HG03354 (cell line): ENCODE results near the gene AFAP1L1.

Source experiments
- ATAC-seq: cut with Tn5 transposase; IDR thresholded peaks from one replicate; pipeline ENCODE4 v1.9.1; 2021; ENCODE audit warnings: mild to moderate bottlenecking; ENCODE audit not compliant: unreplicated experiment, poor library complexity, severe bottlenecking

The AFAP1L1 gene

DNA sequence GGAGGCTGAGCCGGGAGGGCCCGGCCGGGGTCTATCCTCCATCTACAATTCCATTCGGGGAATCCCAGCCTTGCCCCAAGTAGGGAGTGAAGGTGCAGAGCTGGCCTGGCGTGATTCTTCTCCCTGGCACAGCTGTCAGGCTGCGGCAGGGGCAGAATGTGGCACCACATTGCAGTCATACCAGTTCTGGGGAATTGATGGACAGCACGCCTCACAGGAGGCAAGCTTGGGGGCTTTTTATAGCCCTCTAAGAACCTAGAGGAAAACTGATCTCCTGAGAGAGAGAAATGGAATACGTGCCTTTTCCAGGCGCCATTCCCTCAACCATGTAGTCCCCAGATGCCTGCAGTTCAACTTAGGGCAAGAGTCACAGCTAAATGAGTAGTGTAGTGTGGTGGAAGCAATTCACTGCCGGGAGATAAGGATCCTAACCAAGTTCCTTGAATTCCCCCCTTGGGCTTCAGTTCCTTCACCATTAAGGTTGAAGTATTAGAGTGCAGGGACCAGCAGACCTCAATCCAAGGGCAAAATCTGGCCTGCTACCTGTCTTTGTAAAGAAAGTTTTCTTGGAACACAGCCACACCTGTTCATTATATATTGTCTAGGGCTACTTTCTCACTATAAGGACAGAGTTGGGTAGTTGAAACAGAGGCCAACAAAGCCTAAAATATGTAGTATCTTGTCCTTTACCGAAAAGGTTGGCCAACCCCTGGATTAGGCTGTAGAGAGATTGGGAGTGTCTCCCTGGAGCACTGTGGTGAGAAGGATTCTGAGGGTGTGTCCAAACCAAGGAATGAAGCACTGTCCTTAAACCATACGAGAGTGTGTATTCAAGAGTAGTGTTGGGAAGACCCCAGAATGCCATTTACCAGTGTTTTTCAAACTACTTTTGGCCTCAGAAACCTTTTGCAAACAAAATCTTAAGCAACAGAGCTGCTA is 10.6 kb downstream of the AFAP1L1 start:
- ATAC-seq, result no peak

GRCh38 chr5:149282966-149283332 is 11.3 kb downstream of the AFAP1L1 start:
- no peak for ATAC-seq

DNA sequence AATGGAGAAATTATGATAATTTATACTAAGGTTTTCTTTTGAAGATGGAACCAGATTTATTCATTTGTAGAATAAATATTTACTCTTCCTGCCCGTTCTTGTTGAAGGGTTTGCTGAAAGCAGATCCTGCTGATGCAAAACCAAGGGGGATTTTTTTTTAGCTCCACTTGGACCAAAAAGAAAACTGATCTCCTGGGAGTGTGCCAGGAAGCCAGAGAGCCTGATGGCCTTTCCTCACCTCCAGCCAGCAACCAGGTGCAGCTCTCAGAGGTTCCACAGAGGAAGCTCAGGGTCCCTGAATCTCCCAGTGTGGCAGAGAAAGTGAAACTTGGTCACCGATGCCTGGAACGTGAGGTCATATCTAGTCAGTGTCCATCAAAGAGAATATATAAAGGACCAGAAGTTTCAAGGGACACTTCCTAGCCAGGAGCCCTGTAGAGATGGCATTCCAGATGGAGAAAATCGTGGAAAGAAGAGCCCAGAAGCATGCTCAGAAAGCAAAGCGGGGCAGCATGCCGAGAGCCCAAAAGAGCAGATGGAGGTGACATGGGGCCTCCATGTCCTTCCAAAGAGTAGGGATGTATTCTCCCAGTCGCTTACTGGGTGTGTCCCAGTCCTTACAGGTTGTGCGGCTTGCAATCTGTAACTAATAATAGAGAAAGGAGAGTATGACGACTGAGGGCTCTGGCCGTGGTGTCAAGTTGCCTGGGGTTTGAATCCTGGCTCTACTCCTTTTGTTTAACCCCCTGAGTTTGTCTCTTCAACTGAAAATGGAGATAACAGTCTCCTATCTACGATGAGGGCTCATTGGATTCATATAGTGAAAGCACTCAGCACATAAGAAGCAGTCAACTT is 12.2 kb downstream of the AFAP1L1 start:
- ATAC-seq, result no peak

DNA sequence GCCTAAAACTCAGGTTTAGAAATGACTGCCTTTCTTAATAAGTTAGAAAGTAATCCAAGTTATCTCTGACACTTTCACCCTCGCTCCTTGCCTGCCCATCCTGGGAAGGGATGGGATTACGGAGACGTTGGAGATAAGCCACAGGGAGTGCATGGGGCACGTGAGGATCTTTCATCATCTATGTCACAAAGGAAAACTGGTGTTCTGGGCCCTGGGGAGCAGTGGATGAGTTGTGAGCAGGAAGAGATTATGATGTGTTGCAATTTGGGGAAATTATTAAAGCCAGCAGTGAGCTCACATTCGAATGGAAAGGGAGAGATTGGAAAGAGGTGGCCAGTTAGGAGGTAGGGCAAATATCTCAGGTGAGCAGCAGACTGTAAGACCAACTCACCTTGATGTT is 12.8 kb downstream of the AFAP1L1 start:
- no peak for ATAC-seq

DNA sequence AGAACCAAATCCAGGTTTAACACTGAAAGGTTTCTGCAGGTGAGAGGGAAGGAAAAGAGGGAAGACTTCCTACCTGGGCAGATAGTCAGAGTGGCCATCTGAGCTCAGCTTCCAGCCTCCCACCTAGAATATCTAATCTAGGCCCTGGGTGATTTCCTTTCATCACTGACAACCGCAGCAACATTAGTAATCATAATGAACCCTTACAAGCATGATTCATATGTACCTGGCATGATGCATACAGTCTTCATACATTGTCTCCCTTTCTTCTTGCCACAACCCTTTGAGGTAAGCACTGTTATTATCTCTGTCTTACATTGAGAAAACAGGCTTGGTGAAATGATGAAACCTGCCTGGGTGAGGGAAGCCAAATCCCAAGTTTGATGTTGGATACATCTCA is 13.5 kb downstream of the AFAP1L1 start:
- ATAC-seq, result no peak

DNA sequence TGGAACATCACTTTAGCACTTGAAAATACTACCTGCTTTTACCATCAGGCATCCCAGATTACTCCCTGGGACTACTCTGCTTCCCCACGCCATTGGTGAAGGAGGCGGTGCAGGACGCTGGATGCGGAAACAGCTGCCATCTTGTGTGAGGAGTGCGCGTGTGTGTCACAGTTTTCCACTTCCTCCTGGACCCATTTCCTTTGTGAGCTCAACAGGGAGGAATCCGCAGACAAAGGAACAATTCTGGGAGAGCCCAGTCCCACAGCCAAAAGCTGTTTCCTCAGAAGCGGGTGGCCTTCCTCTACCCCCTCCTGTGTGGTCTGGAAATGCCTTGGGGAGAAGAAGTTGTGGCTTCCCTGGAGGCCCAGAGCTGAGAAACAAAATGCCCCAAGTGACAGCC is 16.8 kb downstream of the AFAP1L1 start:
- no peak for ATAC-seq

DNA sequence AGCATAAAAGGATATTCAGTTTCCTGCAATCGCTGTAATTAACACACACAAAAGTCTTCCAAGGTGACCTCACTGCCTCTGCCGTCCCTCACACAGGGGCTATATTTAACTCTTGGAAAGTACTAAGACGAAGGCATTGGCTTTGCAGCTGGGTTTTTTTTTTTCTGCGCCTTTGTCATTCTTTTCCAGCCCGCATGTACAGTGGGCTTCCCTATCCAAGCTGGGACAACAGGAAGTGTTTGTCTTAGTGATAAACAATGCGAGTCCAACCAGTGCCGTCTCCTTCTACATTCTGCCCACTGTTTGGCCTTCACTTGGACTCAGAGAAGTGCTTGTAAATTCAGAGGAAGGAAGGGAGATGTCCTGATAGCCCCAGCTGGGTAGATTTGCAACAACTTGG is 17.6 kb downstream of the AFAP1L1 start:
- no peak for ATAC-seq

GRCh38 chr5:149294872-149295829 is 23.5 kb downstream of the AFAP1L1 start:
- no peak for ATAC-seq

- ATAC-seq, result no peak
These were observed 25.8 kb downstream of the AFAP1L1 start for GRCh38 chr5:149297340-149298025.

DNA sequence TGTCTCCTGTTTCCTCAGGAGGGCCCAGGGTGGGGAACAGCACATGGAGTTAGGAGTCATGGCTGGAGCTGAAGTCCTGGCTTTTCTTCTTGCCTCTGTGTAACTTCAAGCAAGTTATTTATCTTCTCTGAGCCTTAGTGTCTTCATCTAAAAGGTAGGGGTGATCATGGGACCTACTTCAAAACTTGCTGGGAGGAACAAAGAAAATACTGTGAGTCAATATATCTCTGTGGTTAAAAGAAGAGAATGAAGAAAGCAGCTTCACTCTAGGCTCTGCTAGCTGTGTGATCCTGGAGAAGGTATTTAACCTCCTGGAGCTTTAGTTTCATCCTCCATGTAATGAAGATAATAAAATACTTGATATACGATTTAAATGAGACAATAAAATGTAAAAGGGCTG is 26.5 kb downstream of the AFAP1L1 start:
- no peak for ATAC-seq

- peak; percentile 49 for ATAC-seq
These were observed 27.3 kb downstream of the AFAP1L1 start for GRCh38 chr5:149298842-149299404.

DNA sequence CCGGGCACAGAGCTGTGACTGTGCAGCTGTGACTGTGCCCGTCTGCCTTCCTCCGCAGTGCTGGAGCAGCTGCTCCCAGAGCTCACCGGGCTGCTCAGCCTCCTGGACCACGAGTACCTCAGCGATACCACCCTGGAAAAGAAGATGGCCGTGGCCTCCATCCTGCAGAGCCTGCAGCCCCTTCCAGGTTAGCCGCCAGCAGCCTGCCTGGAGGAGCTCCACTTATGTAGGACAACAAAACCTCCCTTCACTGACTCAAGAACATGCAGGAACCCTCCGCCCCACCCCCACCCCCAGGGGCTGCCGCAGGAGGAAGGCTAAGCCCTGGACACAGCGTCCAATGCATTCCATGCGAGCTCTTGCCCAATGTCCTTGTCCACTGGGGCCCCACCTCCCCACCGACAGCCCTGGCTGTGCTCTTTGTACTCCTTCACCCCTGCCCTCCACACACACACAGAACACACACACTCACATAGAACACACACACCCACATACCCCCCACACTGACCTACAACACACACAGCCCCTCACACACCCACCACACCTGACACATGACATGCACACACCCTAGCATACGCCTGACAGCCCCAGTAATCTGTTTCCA is 27.9 kb downstream of the AFAP1L1 start:
- peak; percentile 24 for ATAC-seq

GRCh38 chr5:149300441-149300840 is 28.8 kb downstream of the AFAP1L1 start:
- ATAC-seq, result no peak

DNA sequence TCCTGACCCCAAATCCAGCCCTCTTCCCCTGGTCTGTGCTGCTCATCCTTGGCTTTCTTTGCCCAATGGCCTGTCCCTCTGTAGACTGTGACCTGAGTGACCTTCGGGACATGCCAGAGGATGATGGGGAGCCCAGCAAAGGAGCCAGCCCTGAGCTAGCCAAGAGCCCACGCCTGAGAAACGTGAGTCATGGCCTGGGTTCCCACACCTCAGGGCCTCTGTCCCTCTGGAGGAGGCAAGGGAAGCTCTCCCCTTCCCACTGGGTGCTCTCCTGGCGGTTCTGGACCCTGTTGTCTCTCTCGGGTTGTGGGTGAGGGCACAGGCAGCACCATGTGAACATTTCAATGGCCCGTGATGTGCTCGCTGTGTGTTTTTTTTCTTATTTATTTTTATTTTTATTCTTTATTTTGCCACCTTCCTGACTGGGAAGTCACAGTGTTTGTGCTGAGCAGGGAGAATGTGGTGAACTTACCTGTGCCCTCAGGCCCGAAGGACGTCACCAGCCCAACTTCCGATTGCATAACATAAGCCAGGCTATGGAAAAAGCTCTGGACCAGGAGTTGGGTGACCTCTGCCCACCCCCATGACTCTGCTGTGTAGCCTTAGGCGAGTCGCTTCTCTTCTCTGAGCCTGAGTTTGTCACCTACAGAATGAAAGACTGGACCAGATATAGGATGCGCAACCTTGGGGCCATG is 29.5 kb downstream of the AFAP1L1 start:
- ATAC-seq, result no peak

- no peak for ATAC-seq
These were observed 30.2 kb downstream of the AFAP1L1 start for GRCh38 chr5:149301744-149302380.

DNA sequence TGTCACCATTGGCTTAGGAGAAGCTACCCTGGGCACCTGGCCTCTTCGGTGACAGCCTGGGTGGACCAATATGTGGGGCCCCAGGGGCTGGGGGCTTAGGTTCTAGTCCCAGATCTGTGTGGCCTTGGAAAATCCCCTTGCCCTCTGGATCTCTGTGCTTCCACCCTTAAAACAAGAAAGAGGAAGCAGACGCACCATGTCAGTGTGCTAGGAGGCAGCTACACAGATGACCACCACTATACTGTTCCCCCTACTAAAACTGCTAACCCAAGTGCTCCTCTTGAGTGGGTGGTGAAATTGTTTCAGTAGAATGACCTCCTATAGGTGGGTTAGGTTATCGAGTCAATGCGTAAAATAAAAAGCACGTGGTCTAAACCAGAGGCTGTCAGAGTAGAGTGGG is 31.0 kb downstream of the AFAP1L1 start:
- no peak for ATAC-seq

DNA sequence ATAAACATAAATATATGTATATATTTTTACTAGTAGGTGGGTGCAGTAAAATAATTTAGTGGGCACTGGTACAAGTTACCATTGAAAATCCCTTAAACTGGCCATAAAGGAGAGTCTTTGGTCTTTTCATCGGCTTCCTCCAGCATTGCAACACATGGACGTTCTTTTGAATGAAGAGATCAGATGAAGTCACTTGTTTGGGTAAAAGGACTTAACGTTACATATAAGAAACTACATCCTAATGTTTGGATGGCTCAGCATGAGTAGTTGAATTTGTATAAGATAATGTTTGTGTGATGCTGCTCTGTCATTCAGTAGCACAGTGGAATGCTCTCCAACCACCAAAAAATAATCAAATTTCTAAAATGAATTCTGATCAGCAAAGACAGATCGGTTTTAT is 31.6 kb downstream of the AFAP1L1 start:
- ATAC-seq, result no peak
